ENCODE measurements around the gene SNAPIN.

DNA sequence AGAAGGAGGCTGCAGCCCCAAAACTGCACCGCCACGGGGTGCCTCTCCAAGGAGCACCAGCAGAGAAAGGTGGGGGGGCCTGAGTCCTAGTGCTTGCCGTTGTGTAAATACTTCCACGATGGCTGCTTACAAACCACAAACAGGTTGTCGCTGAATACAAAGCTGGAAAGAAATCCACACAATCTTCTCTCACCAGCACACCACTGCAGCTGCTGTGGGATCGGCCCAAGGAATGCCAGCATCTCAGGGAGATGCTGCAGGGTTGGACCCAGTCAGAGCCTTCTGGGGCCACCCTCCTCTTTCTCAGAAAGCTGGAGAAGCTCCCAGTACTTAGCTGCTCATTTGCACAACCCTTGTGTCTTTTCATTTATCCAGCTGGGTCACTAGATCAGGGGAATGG lies 39.3 kb upstream of the SNAPIN start:
- TF ChIP-seq POLR2A (IDR thresholded peaks at IDR 0.05; ENCODE audit: low read length) (no peak), GATA1 (IDR thresholded peaks at IDR 0.05; ENCODE audit: low read depth, low read length) (no peak)

All from erythroblast (primary cell).